HG02678 (cell line): ENCODE data around the gene SIX3.

Experiments used
- ATAC-seq: cut with Tn5 transposase; IDR thresholded peaks from one replicate; pipeline ENCODE4 v1.9.1; 2021; ENCODE audit warnings: mild to moderate bottlenecking, moderate library complexity; ENCODE audit not compliant: unreplicated experiment

SIX3 gene

GRCh38 chr2:44930274-44931197 is 11.0 kb upstream of the SIX3 start:
- no peak for ATAC-seq

- no peak for ATAC-seq
Observed at GRCh38 chr2:44931198-44931780, 10.2 kb upstream of the SIX3 start.

- no peak for ATAC-seq
Observed at GRCh38 chr2:44932079-44932478, 9.4 kb upstream of the SIX3 start.

- ATAC-seq: no peak
Observed at GRCh38 chr2:44932564-44933392, 8.7 kb upstream of the SIX3 start.

GRCh38 chr2:44933434-44933951 is 8.0 kb upstream of the SIX3 start:
- ATAC-seq: no peak

- ATAC-seq: no peak
Observed at GRCh38 chr2:44934038-44934982, 7.2 kb upstream of the SIX3 start.

DNA sequence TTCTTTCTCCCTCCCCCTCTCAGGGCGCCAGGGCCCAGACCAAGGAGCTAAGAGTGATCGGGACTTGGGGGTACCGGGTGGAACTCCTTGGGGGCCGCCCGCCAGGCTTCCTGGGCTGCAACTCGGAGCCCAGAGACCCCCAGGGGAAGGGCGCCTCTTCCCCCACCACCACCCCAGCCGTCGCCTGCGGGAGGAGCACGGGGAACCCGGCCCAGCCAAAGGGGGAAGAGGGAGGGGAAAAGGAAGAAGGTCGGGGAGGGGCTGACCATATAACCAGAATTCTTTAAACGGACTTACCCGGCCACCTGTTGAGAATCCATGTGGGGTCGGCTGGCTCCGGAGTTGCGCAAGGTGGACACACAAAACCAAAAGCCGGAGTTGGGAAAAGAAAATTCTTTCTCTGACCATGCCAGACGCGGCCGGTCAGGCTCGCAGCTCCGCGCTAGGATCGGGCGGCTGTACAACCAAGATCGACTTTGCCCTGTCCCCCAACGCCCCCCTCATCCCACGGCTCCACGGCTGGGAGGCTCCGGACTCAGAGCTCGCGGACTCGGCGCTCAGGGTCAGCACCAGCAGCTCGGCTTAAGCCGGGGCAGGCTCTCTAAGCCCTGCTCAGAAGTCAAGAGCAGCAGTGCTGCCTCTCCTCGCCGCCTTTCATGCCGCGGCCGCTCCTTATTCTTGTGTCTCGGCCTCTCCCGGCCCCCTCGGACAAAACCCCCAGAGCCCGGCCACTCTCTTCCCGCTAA is 6.3 kb upstream of the SIX3 start:
- no peak for ATAC-seq

DNA sequence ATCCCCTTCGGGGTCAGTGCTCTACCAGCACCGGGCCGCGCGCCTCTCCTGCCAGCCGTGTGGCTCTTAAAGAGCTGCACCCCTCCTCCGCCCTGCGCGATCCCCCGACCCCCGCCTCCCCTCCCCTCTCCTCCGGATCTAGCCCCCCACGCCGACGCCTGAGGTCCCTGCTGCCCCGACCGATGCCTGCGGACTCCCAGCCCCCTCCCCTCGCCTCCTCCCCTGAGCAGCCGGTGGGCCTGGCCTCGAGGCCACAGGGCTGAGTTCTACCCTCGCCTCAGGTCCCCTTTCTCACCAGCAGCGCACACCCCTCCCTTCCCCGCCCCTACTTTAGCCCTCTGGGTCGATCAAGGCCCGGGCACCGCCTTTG is 5.8 kb upstream of the SIX3 start:
- ATAC-seq: no peak

DNA sequence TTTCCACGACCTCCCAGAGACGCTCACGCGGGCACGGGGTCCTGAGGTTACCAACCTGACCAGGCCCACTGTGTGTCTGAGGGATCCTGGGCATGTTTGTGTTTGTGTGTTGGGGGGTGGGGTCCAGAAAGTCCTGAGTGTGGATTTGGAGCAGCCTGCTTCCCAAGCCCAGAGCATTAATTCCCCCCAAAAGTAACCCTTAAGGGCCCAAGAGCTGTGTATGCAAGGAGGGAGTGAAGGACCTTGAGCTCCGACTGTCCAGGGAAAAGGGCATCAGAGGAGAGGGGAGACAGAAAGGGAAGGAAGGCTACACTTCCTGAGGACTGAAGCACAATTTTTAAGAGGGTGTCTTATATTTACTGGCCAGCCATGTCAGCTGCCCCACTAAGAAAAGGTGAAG is 5.2 kb upstream of the SIX3 start:
- no peak for ATAC-seq

GRCh38 chr2:44936715-44937687 is 4.5 kb upstream of the SIX3 start:
- ATAC-seq: no peak

DNA sequence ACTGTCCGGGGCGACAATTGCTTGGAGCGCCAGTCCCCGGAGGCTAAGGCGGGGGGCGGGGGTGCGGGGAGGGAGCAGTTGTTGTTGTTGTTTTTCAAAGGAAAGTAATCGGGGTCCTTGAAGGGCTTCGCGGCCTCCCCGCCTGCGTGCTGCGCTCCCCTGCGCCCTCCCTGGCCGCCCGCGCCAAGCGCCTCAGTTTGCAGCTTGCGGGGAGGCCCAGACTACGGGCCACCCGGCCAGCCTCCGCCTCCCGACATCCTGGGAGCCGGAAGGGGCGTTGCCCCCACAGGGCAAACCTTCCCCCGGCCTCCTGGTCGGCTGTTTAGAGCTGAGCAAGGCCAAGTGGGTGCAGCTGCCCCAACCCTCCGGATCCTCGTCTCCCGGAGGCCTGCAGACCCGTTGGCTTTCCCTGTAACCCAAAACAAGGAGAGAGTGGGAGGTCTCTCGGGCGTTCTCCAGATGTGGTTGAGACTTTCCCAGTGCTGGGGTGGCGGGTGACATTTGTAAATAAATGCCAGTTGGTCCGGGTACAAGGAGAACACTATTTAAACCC is 3.7 kb upstream of the SIX3 start:
- ATAC-seq: no peak

GRCh38 chr2:44938287-44939105 is 3.0 kb upstream of the SIX3 start:
- ATAC-seq: no peak

- no peak for ATAC-seq
Observed at GRCh38 chr2:44939106-44940048, 2.1 kb upstream of the SIX3 start.

GRCh38 chr2:44940049-44940494 is 1.4 kb upstream of the SIX3 start:
- ATAC-seq: no peak

GRCh38 chr2:44940732-44941464 is 604 bp upstream of the SIX3 start:
- no peak for ATAC-seq
